Measurements from ENCODE around the gene APMAP.

- TF ChIP-seq POLR2AphosphoS5 (IDR thresholded peaks at IDR 0.05; ENCODE audit: insufficient read depth in 1 of 2, low read depth in 1 of 2) (no peak), POLR2A (IDR thresholded peaks at IDR 0.05) (no peak), CTCF (IDR thresholded peaks at IDR 0.05) (no peak)
Measured at GRCh38 chr20:25032065-25032477, 39.5 kb upstream of the APMAP start.
